ENCODE results near the gene POU5F1.
A peak's percentile ranks its signal among the peaks of the same experiment; 100 is the strongest.

The POU5F1 gene

GRCh38 chr6:31138982-31139381 lies 31.5 kb downstream of the POU5F1 start, which contains the start of gene PSORS1C2:
PSORS1C2 (minus strand) TSS chr6:31139066; CDS start chr6:31139026, 40 bp downstream.
- DNase-seq, result no peak

DNA sequence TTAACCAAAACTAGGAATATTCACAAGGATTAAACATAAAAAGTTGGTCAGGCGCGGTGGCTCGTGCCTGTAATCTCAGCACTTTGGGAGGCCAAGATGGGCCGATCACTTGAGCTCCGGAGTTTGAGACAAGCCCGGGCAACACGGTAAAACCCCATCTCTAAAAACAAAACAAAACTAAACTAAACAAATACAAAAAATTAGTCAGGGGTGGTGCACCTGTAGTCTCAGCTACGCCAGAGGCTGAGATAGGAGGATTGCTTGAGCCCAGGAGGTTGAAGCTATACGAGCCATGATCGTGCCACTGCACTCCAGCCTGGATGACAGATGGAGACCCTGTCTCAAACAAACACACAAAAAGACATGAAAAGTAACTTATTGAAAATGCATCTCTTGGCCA lies 34.8 kb downstream of the POU5F1 start:
- no peak for DNase-seq

GRCh38 chr6:31132806-31133205 lies 37.7 kb downstream of the POU5F1 start:
- DNase-seq, result no peak

- DNase-seq, result no peak
Observed at GRCh38 chr6:31131595-31131994, 38.9 kb downstream of the POU5F1 start.

DNA sequence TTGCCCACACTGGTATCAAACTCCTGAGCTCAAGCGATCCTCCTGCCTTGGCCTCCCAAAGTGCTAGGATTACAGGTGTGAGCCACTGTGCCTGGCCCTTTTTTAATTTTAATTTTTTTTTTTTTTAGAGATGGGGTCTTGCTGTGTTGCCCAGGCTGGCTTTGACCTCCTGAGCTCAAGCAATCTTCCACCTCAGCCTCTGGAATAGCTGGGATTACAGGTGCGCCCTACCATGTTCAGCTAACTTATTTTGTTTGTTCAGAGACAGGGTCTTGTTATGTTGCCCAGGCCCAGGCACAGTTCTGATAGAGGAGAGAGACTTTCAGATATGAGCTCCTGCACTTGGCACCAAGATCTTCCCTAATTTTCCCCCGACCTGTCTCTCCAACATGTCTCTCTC lies 39.7 kb downstream of the POU5F1 start:
- DNase-seq, result no peak

GRCh38 chr6:31129130-31129529 lies 41.4 kb downstream of the POU5F1 start:
- peak in 1 of 3 experiments; percentile 34 for DNase-seq

- DNase-seq, result peak; percentile 38 to 70 (median 50)
Observed at GRCh38 chr6:31128093-31128676, 42.3 kb downstream of the POU5F1 start.

DNA sequence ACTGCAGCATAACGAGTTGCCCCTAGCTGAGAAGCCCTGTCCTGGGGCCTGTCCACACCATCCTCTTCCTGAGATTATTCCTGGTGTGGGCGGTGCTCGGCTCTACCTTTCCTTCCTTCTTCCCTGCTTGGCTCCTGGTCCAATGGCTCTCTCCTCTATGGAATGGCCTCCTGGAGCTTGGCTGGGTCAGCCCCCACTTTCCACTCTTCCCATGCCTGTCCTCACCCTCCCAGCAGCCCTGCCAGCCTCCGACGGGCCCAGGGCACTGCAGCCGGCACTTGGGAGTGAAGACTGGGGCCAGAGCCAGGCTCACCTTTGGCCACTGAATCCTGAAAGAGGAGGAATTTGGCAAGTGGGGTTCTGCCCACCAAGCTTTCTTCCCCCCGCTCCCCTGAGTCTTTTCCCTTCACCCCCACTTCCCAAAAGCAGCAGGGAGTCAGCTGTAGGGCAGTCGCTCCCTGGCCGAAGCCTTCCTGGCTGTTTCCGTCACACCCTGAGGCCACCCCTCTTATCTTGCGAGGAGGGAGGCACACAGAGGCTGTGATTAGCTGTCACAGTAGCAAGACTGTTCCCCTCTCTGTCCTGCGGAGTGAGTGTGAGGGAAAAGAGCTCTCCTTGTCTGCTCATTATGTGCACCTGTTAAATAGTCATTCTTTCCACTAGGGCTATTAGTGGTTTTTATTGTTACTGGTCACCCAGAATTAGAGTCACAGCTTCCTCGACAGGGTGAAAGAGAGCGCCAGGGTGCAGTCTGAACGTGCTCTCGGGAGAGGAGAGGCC lies 43.9 kb downstream of the POU5F1 start:
- DNase-seq, result no peak

DNA sequence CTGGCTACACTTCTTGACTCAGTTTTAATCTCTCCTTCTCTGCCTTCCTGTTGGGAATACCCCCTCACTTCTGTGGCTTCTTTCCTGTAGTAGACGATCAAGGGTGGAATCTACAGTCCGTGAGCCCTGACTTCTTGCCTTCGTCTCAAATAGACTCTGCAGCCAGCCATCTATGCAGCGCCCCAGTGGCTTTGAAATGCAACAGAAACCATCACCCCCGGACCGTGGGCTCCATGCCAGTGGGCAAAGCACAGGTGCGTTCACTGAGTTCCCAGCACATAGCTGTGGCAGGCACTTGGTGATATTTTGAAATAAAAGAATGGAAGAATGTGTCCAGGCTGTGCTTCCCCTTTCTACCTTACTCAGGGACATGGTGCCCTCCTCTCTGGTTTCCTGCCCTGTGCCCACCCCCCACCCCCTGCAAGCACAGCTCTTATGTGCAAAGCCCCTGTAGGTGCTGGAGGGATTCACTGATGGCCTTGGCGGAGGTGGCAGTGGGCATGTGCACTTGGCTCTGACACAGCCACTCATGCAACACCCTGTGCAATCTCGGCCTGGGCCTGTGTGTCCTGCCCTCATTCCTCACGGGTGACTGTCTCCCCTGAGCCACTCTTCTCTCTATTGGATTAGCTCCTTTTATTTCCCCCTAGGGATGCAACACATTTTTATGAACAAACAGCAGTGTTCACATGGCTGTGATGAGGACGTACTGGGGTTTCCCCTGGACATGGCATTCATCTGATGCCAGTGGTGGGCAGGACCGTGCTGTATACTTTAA lies 44.7 kb downstream of the POU5F1 start:
- no peak for DNase-seq

GRCh38 chr6:31125162-31125561 lies 45.3 kb downstream of the POU5F1 start:
- DNase-seq, result peak in 2 of 3 experiments; percentile 14 to 29

GRCh38 chr6:31122791-31123706 lies 47.4 kb downstream of the POU5F1 start:
- no peak for DNase-seq

DNA sequence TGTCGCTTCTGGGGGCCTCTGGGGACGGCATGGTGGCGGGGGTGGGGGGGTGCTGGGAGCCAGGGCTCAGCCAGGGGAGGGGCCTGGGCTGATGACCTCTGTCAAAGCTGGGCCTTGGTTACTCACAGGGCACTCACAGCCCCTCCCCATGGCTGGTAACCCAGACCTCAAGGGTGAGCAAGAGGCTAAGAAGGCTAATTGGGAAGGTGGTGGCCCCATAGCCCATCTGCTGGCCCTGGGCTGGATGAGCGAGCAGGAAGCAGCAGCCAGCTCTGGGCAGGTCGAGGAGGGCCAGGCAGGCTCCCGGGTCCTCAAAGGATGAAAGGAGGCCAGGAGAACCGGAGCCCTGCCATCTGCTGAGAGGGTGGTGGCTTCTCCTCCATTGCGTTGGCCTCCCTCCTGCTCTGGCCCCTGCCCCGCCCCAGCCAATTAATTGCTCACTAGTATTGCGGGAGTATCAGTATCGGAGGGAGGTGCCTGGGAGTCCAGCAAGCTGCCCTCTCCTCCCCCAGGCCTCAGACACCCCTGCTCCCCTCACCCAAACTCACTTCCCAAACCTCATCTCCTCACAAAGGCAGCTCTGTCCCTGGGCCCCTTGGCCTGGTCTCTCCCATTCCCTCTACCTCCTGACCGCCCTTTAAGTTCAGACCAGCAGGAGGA lies 49.2 kb downstream of the POU5F1 start:
- DNase-seq, result no peak

DNA sequence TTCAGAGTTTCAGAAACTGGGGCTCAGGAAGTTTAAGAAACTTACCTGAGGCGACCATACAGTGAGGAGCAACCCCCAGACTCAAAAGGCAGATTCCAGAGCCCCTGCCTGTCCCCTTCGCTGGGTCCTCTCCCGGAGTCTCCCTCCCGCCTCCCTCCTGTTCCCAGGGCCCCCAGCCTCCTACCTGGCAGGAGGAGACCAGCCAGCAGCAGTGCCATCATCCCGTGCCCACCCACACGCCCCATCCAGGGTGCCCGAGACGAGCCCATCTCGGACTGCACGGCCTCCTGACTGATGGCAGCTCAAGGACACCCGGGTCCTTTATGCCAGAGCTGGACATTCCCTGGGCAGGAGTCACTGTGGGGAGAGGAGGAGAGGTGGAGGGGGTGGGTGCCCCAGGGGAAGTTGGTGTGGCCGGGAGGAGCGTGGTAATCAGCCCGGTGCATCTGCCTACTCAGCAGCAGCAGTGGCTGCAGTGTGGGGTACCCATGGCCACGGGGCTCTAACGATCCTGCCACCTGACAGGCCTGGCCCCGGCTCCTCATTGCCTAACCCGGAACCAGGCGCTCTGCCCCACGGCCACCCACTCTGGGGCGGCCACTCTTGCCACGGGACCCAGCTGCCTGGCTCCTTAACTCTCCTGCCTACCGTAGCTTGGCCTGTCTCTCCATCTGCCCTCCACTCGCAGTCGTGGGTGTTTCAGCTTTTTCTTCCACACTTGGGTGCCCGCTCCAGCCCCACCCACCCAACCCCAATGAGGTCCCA lies 50.1 kb downstream of the POU5F1 start, which contains the start of gene CDSN:
CDSN (minus strand) TSS at position 296 of the 765 bp plus-strand sequence; CDS start at position 269, 27 bp downstream.
- DNase-seq, result no peak

- no peak for DNase-seq
Observed at GRCh38 chr6:31118178-31118577, 52.3 kb downstream of the POU5F1 start.

GRCh38 chr6:31116661-31117385 lies 53.7 kb downstream of the POU5F1 start:
- DNase-seq, result no peak

- DNase-seq, result no peak
Observed at GRCh38 chr6:31115941-31116560, 54.4 kb downstream of the POU5F1 start.

DNA sequence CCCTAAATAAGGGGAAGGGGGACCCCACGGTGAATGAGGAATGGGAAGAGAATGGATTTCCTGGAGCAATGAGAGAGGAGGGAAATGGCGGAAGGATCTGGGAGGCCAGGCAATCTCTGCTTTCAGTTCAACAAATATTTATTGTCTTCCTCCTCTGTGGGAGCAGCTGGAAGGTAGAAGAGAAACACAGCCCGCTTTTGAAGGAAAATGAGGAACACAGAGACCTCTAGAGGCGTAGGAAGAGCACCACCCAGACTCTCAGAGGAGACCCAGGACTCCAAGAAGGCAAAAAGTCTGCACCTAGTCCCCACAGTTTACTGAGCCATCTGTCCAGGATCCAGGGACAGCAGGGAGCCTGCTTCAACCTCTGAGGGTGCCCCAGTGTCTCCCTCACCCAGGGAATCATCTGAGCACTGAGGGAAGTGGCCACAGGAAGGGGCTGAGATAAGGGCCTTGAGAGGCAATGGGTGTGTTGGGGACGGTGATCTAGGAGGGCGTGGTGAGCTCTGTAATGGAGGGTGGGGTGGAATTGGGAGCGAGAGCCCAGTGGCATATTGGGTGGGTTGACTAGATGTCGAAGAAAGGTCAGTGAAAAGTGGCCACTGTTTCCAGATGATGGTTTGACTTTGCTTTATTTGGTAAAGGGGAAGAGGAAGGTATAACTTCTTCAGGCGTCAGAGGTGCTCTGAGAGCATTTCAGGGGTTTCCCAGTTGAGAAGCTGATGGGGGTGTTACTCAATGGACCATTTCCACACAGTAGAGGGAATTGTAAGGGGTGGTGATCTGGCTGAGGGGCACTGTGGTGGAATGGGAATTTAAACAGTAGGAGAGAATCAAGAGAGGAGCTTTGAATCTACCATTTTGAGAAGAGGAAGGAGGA lies 55.3 kb downstream of the POU5F1 start:
- DNase-seq, result no peak

DNA sequence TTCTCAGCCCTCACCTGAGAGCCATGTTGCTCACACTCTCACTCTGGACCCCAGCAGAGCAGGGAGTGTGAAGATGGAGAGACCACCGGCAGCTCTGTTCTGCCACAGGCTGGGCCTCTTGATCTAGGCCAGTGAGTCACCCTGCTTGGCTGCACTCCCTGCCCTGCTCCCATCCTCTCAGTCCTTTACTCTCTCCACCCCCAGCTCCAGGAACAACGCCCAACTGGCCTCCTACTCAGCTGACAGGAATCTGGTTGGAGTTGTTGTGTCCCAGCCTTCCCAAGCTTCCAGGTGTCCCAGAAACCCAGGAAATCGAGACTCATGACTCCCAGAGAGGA lies 56.0 kb downstream of the POU5F1 start, which contains the start of gene PSORS1C1:
PSORS1C1 (plus strand) TSS at position 260 of the 338 bp plus-strand sequence. CDS start 14,833 bp downstream, outside the sequence.
- no peak for DNase-seq
